Measurements from ENCODE around the gene OR12D1.

- TF ChIP-seq CTCF (IDR thresholded peaks at IDR 0.05; ENCODE audit: poor library complexity) = no peak
- TF ChIP-seq EZH2phosphoT487 (IDR thresholded peaks at IDR 0.05; ENCODE audit: low read depth, severe bottlenecking, unreplicated experiment) = no peak
- no peak for TF ChIP-seq EZH2 (IDR thresholded peaks at IDR 0.05; ENCODE audit: borderline replicate concordance)
These were observed 50.6 kb downstream of the OR12D1 start for GRCh38 chr6:29465279-29465678.
